CD4-positive, alpha-beta T cell treated with Interleukin-21 for 1 hour (primary cell): ENCODE measurements around the gene NPTXR.
"Not testable (repeated sequence)": the region's sequence is repeated elsewhere in the genome, so short reads cannot be mapped to it uniquely, and the experiment has no call there.

Experiments used
- DNase-seq: peaks from one replicate; pipeline ENCODE4 v3.0.0-alpha.2; 2020

Gene NPTXR

DNA sequence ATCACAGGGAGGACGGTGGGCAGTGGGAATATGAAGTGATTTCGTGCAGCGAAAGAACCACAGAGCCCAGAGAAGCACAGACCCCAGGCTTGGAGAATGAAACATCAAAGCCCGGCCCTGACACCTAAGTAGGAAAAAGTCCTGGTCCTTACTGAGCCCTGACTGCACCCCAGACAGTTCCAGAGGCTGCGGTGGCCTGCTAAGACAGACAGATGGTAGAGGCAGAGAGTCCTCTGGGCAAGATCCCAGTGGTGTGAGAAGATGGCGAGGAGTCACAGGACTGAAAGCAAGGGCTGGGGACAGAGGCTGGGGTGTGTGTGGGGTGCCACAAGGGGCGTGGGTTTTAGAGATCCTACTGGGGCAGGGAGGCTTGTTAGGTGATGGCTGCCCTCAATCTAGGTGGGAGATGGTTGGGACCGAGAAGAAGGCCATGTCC is 24.5 kb upstream of the NPTXR start:
- no peak for DNase-seq

DNA sequence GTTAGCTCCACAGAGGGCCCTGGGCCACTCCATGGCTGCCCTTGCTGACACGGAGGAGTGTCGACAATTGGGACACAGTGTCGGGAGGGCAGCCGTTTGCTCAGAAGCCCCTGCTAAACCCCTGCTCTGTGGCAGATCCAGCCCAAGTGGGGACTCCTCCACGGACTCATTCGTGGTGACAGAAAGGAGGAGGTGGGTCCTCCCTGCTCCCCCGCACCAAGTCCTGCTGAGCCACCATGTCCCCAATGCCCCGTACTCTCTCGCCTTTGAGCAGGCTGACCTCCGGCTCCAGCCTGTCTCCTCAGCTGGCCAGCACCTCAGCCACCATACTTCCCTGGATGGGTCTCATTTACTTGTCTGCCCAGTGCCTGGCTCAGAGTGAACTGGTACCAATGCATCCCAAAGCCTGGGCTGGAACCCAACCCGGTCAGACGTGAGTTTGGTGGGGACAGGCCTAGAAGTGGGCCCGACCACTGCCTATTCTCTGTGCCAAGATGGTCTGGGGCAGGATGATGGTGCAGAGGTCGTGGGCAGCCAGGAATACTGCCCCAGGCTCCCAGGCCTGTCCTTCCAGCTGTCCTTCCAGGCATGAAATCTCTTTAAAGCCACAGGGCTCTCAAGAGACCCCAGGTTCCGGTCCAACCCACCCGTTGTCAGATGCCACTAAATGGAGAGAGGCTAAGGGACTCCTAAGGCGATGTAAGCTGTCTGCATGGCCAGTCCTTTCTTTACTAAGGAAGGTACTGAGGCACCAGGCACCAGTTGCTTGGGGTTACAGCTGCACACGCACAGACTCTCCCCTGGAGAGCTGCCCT is 23.9 kb upstream of the NPTXR start:
- DNase-seq = no peak

GRCh38 chr22:38867124-38867455 is 23.3 kb upstream of the NPTXR start:
- no peak for DNase-seq

- no peak for DNase-seq
Measured at GRCh38 chr22:38866399-38867123, 22.7 kb upstream of the NPTXR start.

DNA sequence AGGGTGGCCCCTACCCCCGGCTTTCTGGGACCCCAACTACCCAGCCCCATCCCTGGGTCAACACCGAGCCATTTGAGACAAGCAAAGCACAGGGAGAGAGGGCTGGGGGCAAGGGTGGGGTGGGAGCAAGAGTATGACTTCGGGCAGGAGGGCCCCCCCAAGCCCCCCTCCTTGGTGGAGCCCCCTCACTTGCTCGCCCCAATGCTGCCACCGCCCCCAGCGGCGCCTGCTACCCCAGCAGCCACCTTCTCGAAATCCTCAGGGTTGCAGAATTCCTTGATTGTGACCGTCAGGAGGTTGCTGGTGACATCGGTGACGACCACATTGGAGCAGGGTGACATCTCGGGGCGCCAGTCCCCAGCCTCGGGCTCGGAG is 22.2 kb upstream of the NPTXR start:
- DNase-seq = no peak

DNA sequence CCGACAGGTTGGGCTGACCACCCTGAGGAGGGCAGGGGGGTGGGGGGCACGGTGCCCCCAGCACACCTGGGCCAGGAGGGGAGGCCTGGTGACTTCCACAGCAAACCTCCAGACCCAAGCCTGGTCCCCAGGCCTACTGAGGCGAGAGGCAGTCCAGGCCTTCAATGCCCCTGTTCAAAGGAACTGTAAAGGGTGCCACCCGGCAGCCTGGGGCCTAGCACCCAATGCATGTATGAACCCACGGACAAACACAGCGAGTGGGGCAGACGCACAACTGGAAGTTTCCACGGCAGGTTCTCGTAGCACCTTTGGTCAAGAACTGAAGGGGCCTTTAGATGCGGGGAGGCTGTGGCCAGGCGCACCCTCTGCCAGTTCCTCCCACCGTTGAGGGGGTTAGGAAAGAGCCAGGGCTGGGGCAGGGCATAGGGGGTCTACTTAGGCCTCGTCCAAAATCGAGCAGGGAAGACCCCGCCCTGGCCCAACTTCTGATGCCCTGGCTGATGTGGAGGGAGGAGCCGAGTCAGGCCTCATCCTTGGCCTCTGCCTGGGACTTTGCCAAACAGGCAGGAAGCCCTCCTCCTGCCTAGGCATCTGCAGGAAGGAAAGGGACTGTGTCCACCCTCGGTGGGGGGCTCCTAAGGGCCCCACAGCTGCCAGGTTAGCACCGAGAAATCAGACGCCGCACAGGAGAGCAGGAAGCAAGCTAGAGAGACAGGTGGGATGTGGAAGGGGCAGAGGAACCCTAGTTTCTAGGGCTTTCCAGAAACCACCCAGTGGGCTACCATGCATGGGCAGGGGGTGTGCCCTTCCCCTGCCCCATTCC is 21.6 kb upstream of the NPTXR start:
- no peak for DNase-seq

GRCh38 chr22:38864361-38865191 is 20.7 kb upstream of the NPTXR start:
- no peak for DNase-seq

- no peak for DNase-seq
Measured at GRCh38 chr22:38863531-38864131, 19.8 kb upstream of the NPTXR start.

DNA sequence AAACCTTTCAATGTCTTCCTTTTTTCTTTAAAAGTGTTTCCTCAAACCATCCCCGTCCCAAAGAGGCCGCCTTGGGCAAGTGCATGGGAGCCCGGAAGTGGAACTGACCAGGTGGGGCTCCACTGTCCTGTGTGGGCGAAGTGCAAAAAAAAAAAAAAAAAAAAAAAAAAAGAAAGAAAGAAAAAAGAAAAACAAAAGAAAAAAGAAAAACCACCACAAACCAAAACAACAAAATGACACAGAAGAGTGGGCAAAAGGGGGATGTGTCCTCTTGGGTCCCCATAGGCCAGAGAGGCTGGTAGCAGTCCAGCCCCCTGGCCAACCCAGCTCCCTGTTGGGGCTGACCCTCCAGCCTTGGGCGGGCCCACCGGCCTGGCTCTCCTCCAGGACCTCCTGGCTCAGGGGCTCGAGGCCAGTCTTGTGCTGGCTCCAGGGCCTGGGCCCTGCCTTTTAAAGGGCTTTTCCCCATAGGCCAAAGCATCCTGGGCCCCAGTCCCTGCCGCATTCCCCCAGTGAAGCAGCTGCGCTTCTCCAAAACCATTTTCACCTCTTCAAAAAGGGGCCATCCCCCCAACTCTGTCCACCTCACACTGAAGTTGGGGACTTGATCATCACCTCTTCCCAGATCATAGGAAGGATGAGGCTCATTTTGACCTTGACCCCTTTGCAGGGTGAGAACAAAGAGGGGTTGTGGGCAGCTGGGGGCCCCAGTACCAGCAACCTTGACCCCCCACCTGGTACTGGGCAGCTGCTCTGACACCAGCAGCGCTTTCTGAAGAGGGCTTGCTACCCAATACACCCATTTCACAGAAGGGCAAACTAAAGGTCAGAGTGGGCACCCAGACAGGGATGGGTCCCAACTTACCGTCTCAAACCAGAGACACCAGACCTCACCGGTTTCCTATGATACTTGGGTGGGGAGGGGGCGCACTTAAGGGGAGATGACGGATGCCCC is 18.8 kb upstream of the NPTXR start:
- no peak for DNase-seq

DNA sequence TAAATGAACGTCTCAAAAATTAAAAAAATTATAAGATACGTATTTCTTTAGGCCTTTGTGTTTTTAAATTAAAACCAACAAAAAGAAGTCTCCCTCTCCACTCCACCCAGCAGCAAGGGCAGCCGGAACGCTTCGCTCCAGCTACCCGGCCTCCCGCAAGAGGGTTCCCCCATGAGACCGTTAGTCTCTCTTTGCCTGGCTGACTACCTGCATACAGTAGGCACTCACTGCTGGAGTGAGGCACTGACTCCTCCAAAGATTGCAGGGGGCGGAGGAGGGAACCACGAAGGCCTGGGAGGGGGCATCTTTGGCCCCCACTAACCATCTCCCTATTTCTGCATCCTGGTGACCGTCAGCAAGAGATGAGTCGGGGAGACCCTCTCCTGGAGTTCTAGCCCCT is 18.1 kb upstream of the NPTXR start:
- DNase-seq = no peak

GRCh38 chr22:38861170-38861876 is 17.5 kb upstream of the NPTXR start:
- DNase-seq = no peak

DNA sequence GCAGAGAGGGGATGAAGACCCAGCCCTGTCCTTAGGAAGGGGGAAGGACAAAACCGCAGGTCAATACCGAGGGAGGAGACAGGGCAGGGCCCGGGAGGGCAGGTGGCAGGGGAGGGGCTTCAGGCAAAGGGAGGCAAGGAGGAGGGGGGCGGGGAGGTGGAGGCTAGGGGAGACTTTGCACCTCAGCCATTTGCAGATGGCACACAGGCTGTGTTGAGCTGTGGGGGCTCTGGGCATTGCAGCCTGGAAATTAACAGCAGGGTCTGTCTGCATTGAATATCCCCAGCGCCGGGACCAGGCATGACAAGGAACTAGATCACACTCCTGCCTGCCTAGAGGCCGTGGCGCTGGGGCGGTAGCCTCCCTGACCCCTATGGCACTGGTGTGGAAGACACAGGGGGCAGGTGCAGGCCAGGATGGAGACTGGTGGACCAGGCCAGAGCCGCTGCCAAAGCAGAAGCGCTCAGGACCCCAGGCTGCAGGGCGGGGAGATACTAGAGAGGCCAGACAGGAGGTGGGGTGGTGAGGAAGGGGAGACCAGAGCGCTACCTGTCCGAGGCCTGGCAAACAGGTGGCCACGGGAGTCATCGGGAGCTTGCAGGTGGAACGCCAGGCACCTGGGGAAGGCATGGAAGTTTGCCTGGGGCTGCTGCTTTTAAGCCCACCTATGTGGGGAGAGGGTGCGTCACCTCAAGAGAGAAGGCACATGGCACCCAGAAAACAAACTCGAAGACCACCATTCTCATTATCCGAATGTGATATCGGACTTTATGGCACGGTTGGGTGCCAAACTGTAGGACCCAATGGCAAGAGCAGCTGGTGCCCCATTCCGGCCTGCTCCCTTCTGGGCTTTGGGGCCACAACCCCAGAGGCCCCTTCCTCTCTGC is 16.7 kb upstream of the NPTXR start:
- no peak for DNase-seq

DNA sequence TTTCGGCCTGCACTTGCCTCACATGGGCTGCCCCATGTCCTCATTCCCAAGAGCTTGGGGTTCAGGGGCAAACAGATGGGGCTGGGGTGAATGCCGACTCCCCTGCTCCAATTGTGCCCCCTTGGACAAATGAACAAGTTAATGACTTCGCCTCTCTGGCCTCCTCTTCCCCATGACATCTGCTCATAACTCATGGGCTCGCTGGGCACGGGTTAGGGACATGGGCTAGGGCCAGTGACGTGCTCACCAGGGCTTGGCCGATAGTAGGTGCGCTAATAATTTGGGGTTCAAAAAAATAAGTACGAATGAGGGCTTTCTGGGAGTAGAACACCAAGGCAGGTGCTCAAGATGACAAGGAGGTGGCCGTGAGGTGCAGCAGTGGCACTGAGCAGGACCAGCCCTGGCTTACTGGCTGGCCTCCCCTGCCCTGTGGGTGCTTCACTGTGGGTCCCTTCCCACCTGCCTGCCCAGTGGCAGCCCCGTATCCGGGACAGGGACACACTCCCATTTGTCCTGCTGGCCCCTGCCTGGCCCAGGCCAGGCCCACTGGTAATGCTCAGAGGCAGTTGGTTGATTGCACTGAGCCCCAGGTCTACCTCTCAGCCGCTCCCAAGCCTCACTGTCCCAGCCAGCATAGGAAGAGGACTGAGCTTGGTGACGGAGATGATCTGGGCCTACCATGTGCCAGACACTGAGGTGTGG is 15.9 kb upstream of the NPTXR start:
- no peak for DNase-seq

- DNase-seq = no peak
Measured at GRCh38 chr22:38858492-38858891, 14.7 kb upstream of the NPTXR start.

- DNase-seq = not testable (repeated sequence)
Measured at GRCh38 chr22:38854476-38854875, 10.6 kb upstream of the NPTXR start.

GRCh38 chr22:38853883-38854282 is 10.1 kb upstream of the NPTXR start:
- not testable (repeated sequence) for DNase-seq

DNA sequence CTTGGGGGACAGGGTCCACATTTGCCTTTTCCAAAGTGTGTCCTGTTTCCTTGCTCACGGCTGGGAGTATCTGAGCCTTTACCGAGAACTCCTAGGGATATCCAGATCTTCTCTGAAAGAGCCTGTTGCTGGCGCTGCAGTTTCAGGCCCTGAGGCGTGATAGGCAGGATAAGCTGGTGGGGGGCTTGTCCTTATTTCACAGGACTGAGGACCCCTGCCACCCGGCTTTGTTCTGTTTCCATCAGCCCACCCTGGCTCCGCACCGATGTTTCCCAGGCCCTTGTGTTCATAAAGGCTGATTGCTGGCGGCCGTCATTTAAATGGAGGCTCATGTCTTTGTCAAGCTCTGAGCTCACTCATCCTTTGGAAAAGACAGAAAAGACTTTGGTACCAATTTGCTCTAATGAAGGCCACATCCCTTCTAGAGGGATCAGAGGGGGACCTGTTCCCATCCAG is 9.4 kb upstream of the NPTXR start:
- no peak for DNase-seq

DNA sequence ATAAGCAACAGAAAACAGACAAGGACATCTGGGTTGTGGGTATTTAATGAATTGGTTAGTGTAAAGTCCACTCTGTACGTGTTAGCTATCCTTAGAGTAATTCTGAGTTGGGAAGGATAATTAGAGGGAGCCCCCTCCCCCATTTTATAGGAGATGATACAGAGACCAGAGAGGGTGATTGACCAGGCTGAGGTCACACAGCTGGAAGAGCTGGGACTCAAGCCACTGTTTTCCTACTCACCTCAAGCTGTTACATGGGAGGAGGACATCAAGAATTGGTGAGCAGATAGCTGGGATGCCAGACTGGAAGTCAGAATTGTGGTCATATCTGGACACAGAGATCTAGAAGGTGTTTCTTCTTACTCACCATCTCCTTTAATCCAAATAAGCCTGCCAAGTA is 8.7 kb upstream of the NPTXR start:
- DNase-seq = no peak
